ENCODE data around the gene CHST8.

The CHST8 gene

DNA sequence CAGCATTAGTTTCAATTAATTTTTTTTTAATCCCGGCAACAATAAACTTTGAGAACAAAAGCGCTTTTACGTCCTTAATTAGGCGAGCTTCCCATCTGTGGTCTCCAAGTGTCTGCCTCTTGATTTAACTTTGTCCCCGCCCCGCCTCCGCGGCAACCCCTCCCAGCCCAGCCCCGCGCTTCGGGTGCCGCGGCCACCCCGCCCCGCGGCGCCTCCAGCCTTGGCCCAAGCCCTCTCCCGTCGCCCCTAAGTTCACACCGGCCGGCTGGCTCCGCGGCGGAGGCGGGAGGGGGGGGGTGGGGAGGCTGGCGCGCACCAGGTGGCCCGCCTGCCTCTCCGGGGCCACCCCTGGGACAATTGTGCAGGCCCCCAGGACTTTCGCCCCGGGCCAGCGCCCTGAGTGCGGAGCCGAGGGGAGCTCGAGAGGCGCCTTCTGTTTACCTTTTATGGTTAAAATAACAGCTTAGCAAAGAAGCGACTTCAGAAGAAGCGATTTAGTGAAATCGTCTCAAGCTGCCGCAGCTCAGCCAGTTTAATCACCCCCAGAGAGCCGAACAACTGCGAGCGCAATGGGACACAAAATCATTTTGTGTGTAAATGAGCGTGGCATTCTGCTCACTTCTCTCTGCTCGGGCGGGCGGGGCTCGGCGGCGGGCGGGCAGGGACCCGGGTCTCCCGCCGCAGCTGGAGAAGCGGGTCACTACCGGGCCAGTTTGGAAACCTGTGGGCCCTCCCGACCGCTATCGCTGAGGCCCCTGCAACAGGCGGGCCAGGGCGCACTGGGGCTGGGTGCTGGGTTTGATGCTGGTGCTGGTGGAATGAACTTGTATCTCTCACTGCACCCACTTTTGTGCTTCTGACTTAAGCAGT, 176.3 kb downstream of the CHST8 start:
- peak; percentile 34 for DNase-seq

- DNase-seq = no peak
These were observed 176.9 kb downstream of the CHST8 start for GRCh38 chr19:33798681-33799111.

- DNase-seq = no peak
These were observed 177.7 kb downstream of the CHST8 start for GRCh38 chr19:33799476-33799875.

GRCh38 chr19:33800012-33800680, 178.4 kb downstream of the CHST8 start:
- DNase-seq = no peak

DNA sequence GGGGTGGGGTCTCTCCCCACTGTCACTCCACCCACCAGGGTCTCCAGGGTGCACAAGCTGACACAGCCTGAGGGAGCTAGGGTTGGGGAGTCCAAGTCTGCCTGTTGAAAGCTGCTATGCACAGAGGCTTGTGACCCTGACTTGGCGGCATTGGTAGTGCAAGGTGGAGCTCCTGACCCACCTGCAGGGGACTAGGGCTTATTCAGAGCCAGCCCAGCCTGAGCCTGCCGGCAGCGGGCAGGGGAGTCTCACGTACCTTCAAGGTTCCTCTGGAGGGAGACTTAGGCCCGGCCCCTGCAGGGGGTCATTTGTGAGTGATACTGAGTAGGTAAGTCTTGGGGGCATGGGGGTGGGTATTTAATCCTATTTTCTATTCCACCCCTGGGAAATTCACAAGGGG, 179.7 kb downstream of the CHST8 start:
- DNase-seq = no peak

DNA sequence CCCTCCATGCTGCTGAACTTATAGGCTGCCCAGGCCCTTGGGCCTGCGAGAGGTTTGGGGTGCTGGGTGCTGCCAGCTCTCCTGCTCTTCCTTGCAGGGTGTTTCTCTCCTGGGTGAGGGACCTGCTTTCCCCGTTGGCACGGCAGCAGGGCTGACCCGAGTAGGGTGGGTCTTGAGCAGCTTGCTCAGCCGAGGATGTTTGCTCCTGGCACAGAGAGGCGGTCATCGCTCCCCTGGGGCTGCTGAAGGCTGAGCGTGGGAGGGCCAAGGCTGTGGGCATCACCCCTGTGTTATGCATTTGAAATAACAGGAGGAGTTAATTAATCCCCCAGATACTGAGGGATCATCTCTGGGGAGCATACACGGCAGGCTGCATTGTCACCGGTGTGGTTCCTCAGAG, 180.2 kb downstream of the CHST8 start:
- no peak for DNase-seq

DNA sequence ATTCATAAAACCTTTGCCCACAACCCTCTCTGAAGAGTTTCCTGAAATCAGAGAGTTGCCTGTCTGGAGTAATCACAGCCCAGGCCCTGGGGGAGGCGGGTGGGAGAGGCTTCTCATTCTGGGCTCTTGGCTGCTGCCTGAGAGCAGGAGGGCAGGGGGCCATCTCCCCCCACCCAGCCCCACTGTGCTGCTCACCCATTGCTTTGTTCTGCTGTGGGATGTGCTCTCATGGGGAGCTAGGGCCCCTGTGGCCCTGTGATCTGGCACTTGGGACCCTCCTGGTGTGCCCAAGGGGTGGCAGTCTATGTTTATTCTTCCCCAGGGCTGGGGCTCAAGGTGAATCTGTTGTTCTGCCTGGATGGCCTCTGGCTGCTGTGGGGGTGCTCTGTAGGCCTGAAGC, 181.0 kb downstream of the CHST8 start:
- no peak for DNase-seq

GRCh38 chr19:33803383-33803782, 181.6 kb downstream of the CHST8 start:
- no peak for DNase-seq

DNA sequence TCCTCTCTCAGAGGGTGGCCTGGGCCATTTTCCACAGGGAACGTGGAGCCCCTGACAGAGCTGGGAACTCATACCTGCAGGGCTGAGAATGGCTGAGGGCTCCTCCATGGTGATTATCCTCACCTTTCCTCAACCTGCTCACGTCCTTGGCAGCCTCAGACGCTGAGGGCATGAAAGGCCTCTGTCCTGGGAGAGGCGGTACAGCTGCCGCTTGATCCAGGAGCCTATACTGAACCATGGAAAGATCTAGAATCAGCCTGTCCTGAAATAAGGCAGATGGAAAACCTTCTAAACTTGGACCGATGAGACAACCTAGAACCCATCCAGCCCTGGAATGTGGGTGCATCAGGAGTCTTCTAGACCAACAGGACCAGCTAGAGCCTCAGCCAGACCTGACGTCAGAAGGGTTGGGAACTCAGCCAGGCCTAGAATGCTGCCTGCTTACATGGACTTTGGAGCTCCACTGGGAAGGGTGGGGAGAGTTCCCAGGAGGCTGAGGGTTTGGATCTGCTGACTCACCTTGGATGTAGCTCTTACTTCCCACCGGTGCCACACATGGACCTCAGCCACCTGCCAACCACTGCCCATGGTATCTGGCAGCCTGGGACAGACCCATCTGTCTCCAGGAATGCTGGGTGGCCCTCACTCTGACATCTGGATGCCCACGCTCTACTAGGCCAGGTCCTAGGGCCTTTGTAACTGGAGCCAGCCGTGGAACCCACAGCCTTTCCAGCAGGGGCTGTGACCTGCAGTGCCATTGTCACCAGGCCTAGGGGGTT, 182.5 kb downstream of the CHST8 start:
- DNase-seq = no peak

DNA sequence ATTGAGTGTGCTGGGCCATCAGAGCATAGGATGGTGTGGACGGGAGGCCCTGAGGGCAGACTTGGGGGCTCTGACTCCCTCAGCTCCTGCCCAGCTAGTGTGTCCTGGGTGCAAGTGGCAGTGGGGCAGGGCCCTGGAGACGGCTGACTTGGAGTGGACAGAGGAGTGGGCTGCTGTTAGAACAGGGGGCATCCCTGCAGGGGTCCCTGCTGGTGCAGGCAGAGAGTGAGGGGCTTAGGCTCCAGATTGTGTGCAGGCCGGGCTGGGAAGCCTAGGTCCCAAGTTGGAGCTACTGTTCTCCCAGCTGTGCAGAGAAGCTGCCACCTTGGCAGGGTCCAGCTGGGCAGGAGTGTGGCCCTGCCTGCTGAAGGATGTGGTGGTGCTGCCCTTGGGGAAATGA, 183.6 kb downstream of the CHST8 start:
- no peak for DNase-seq

DNA sequence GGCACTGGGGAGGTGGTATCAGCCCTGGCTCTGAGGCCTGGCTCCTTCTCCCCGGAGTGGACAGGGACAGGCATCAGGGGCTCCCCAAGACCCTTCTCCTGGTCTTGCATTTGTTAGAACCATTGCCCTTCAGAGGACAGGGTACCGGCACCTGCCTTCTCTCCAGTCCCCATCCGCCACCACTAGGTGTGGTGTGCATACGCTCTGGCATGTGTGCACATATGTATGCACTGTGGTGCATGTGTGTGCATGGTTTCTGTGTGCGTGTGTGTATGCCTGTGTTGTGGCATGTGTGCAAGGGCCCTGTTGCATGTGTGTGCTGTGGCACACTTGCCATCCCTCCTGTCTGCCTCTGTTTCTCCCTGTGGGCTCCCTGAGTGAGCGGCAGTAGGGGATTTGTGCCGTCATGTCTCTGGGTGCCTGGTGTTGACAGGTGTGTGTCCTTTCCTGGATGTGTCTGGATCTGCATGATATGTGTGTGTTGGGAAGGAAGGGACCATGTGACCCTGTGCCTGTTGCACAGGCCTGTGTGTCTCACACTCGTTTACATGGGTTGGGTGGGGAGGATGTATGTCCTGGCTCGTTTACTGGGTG, 184.2 kb downstream of the CHST8 start:
- no peak for DNase-seq

DNA sequence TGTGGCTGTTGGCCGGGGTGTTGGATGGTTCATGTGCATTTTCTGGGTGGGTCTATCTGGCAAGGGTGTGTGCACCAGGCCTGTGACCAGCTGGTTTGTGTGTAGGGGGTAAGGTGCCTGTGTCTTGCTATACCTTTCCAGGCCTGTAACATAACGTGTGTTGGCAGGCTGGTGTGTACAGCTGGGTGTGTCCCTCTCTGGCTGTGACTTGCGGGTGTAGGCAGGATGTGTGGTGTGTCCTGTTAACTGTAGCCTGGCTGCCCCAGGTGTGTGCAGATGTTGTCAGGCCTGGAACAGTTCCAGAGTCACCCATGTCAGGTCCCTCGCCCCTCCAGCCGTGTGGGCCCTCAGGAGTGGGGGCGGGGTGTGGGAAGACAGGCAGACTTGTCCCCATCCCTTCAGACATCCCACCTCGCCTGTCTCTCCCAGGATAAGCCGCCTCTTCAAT, 184.7 kb downstream of the CHST8 start:
- no peak for DNase-seq

- DNase-seq = no peak
These were observed 186.6 kb downstream of the CHST8 start for GRCh38 chr19:33808399-33808798.

DNA sequence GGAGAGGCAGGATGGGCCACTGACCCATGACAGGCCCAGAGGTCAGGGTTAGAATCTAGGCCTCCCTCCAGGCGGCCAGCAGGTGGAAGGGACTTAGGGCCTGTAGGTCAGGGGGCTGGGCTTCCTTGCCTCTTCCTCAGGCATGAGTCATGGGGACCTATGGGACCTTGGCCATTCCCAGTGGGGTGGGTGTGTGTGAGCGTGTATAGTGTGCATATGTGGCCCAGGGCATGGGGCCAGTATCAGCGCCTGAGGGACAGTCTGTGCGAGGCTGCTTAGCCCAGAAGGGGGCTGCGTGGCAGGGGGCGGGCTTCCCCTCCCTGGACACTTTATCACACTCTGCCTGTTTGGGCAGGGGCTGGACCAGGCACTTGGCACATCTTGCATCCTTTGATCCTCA, 188.2 kb downstream of the CHST8 start:
- no peak for DNase-seq

DNA sequence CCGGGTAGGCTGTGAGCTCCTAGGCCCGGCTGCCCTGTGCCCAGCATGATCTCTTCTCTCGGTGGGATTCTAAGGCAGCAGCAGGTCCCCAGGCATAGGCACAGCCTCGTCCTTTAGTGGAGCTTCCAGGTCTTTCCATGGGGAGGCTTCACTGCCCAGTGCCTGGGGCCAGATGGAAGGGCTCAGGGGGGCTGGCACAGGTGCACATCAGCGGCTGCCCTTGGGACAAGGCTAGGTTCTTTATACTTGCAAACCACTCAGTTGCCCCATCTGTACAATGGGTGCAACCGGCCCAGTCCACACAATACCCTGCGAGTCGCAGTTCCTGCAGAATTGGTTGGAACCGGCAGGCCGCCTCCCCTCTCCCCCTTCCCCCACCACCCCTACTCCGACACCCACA, 189.1 kb downstream of the CHST8 start:
- no peak for DNase-seq

GRCh38 chr19:33811246-33811645, 189.5 kb downstream of the CHST8 start:
- DNase-seq = no peak

GRCh38 chr19:33811736-33812387, 190.1 kb downstream of the CHST8 start:
- no peak for DNase-seq

GRCh38 chr19:33812388-33813330, 190.9 kb downstream of the CHST8 start:
- no peak for DNase-seq

- DNase-seq = no peak
These were observed 191.8 kb downstream of the CHST8 start for GRCh38 chr19:33813391-33814101.

Data from CD4-positive, alpha-beta T cell treated with Interleukin-6 for 4 hours (primary cell).